Smooth muscle cell of bladder (primary cell): ENCODE data around the gene SSR2. TPM values are rescaled to one million over a fixed set of nuclear protein-coding genes. Genes with fewer than 3 reads are reported as not detected.

Experiments
- total RNA-seq: library from RNA; depleted of rRNA; stranded (reverse); fragments of >200 nt; gene quantifications from 2 replicates; pipeline ENCODE4 v1.2.3, GENCODE V29; 2014

The SSR2 gene
- 511 and 610 TPM in 2 replicates for total RNA-seq

GRCh38 chr1:156020293-156021092 lies at the start of gene SSR2:
TSS of gene SSR2 (minus strand) at chr1:156020951. CDS start at chr1:156020167, 784 bp downstream.

DNA sequence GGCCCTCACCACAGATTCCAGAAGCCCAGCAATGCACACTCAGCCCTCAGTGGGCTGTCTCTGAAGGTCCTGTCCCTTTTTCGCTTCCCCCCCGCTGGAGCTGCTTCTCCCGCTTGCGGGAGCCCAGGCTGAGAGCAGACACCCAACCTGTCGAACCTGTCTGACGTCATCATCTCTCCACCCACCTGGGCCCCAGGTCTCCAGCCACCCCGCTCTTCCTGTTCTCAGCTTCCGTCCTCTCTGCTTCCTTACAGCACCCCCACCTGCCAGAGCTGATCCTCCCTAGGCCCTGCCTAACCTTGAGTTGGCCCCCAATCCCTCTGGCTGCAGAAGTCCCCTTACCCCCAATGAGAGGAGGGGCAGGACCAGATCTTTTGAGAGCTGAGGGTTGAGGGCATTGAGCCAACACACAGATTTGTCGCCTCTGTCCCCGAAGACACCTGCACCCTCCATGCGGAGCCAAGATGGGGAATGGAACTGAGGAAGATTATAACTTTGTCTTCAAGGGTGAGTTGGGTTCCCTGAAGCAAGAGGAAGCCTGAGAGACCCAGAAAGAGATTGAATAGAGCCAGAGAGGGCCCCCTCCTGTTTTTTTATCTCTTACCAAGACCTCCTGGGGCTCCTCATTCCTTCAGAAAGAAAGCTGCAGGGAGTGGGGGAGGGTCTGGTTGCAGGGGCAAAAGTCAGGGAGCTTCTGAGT lies 40.3 kb upstream of the SSR2 start, which contains the start of gene RAB25:
Gene RAB25, plus strand, starts transcription at position 224 of the 700 bp plus-strand sequence. Its CDS starts 241 bp downstream, at position 465.

DNA sequence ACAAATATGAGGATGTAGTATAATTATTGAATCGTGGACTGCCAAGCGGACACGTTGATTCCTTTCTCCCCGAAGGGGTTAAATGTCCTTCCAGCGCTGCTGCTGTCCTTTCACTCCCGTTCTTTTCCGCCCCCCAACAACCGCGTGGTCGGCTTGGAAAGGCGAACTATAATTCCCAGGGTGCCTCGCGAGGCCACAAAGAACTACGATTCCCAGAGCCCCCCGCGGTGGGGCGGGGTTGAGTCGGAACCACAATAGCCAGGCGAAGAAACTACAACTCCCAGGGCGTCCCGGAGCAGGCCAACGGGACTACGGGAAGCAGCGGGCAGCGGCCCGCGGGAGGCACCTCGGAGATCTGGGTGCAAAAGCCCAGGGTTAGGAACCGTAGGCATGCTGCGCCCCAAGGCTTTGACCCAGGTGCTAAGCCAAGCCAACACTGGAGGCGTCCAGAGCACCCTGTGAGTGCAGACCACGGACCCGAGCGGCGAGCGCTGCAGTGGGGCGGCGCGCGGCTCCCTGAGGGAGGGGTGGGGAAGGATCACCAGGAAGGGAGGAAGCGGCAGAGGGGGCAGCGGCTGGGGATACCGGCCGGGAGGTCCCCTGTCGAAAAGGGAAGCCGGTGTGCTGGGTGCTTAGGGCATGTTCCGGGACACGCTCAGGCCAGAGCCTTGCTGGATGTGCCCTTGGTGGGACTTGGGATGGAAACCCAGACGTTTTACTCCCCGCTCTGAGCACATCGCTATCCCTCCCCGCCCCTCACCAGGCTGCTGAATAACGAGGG lies 33.9 kb upstream of the SSR2 start, which contains the start of gene LAMTOR2:
Gene LAMTOR2, plus strand, starts transcription at position 283 of the 781 bp plus-strand sequence. Its CDS starts 108 bp downstream, at position 391.

DNA sequence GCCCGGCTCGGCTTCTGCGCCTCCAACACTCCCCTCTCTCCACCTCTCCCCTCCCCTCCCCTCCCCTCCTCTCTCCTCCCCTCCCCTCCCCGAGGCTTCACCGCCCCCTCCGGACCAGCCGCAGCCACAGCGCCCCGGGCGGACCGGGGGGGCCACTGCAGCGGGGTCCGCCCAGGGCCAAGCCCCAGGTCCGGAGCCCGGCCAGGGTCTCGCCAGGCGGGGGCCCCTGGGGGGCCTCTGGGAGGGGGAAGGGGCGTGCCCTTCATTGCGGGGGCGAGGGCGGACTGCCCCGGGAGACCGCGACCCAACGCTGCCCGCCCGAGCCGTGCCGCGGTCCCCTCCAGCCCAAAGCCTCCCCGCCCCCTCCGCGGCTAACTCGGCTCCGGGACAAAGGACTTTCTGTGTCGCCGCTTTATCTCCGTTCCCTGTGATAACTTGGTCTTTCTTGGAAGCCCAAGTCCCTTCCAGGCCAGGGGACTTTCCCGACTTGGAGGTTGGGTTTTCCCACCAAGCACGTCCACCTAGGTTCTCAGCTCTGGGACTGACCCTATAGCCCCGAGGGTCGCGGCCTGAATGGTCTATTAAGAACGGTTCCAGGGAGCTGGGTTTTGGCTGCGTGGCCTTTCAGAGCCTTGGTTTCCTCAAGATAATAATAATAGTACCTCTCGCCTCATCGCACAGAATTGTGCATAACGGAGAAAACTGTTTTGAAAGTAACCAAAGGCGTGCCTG lies 33.2 kb upstream of the SSR2 start, which contains the start of gene UBQLN4:
Gene UBQLN4, minus strand, starts transcription at position 31 of the 732 bp plus-strand sequence. CDS start 97 bp downstream, outside the sequence.

GRCh38 chr1:155978325-155978972 lies 42.3 kb downstream of the SSR2 start, which contains the start of gene ARHGEF2:
TSS of gene ARHGEF2 (minus strand) at chr1:155978547. CDS start at chr1:155978427, 120 bp downstream.

Other genes with a start within 250 kb of the SSR2 start
- 18.6 and 24.8 TPM in 2 replicates for gene GON4L, start 163.7 kb downstream of the SSR2 start, total RNA-seq
- gene SYT11, start 161.4 kb downstream of the SSR2 start, total RNA-seq, result 35.4 and 37.9 TPM in 2 replicates
- 25.2 and 36.1 TPM in 2 replicates for gene RIT1, start 109.6 kb downstream of the SSR2 start, total RNA-seq
- 14.6 and 19.9 TPM in 2 replicates for gene KHDC4, start 86.5 kb downstream of the SSR2 start, total RNA-seq
- gene RXFP4, start 79.3 kb downstream of the SSR2 start, total RNA-seq, result not detected in 2 replicates
- gene ARHGEF2, start 42.4 kb downstream of the SSR2 start, total RNA-seq, result 90.5 and 126 TPM in 2 replicates
- gene UBQLN4, start 32.8 kb upstream of the SSR2 start, total RNA-seq, result 8.8 and 9.4 TPM in 2 replicates
- 60.7 and 86.5 TPM in 2 replicates for gene LAMTOR2, start 33.8 kb upstream of the SSR2 start, total RNA-seq
- not detected in 2 replicates for gene RAB25, start 40.2 kb upstream of the SSR2 start, total RNA-seq
- 1.3 and 1.6 TPM in 2 replicates for gene MEX3A, start 61.5 kb upstream of the SSR2 start, total RNA-seq
- gene LMNA, start 93.8 kb upstream of the SSR2 start, total RNA-seq, result 865 and 1,009 TPM in 2 replicates
- 0.57 and 0.83 TPM in 2 replicates for gene SEMA4A, start 132.6 kb upstream of the SSR2 start, total RNA-seq
- gene SLC25A44, start 173.2 kb upstream of the SSR2 start, total RNA-seq, result 5.5 and 7.2 TPM in 2 replicates
- 17.2 and 21.9 TPM in 2 replicates for gene PMF1, start 192.1 kb upstream of the SSR2 start, total RNA-seq
- 0.09 and 0.14 TPM in 2 replicates for gene BGLAP, start 221.2 kb upstream of the SSR2 start, total RNA-seq
- 0.14 and 0.28 TPM in 2 replicates for gene PAQR6, start 227.1 kb upstream of the SSR2 start, total RNA-seq